Brain microvascular endothelial cell (primary cell): Measurements from ENCODE around the gene CSTB.

Source experiments
- DNase-seq: peaks from one replicate; pipeline ENCODE4 v3.0.0-alpha.2; 2020
- H3K27ac ChIP-seq: fragments of 250-450 bp; sonication (Bioruptor Pico); 2 replicates; pipeline ENCODE4 v1.5.1; 2020; ENCODE audit warnings: mild to moderate bottlenecking, moderate library complexity
- H3K27me3 ChIP-seq: fragments of 250-450 bp; sonication (Bioruptor Pico); replicated peaks from 2 replicates; pipeline ENCODE4 v1.5.1; 2020; ENCODE audit warnings: mild to moderate bottlenecking
- H3K36me3 ChIP-seq: fragments of 250-450 bp; sonication (Bioruptor Pico); replicated peaks from 2 replicates; pipeline ENCODE4 v1.5.1; 2020; ENCODE audit warnings: mild to moderate bottlenecking
- H3K4me3 ChIP-seq: 2 replicates; pipeline ENCODE4 v1.5.1; 2011; ENCODE audit warnings: low read depth, mild to moderate bottlenecking, control low read depth, low read length, moderate library complexity
- CTCF ChIP-seq: IDR thresholded peaks from 2 replicates; pipeline ENCODE4 v1.5.1; 2011; ENCODE audit warnings: low read depth, mild to moderate bottlenecking, moderate library complexity, low read length, control low read depth, inconsistent platforms; ENCODE audit errors: missing control alignments
- in situ Hi-C: cut with HindIII; loops from 2 replicates; pipeline ENCODE4 v1.10.0; 2017; ENCODE audit warnings: low sequenced_read_pairs, low pct_ligation_motif_present

Gene CSTB

DNA sequence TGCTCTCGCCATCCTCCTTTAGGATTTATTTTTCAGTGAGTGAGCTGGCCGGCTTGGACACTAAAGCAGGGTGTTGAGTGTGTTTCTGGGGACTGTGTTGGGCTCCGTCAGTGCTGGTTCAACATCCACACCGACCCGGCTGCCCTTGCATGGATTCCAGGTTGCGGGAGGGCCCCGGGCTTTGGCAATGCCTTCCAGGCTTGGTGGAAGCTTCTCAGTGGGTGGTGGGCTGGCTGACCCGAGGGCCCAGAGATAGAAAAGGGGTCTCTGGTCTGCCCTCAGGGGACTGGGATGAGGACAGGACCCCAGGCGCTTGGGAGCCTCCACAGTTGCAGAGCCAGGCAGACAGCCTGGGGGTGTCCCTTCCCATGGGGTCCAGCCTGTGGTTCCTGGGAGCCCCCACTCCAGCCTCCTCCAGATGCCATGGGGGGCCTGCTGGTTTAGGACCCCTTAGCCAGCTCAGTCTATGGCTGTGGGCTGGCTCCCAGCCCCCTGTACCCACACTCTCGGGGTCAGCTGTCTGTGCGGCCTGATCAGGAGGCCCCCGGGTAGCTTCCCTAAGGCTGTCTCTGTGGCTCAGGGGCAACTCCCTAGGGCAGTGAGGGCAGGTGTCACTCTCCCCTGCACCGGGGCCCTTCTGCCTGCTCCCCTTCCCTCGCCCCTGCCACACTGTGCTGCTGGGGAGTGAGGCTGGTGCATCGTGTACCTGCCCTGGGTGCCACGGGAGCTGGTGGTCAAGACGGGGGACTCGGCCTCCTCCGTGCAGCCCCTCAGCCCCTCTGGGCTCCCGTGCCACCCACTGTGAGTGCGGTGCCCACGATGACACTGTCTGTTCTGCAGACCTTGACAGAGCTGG lies 40.6 kb downstream of the CSTB start:
- Histone ChIP-seq H3K27me3 (no peaks in the 10 kb centered on the region), H3K4me3 (no peak overlapping the region), H3K36me3 (peaks cover 25% of the 10 kb centered on the region), H3K27ac (no peak overlapping the region)
- no peak for TF ChIP-seq CTCF
- in situ Hi-C loops = no loop called here
- no peak for DNase-seq

- H3K27ac ChIP-seq = no peak overlapping the region
- no peaks in the 10 kb centered on the region for H3K27me3 ChIP-seq
- H3K4me3 ChIP-seq = no peak overlapping the region
- in situ Hi-C loops = no loop called here
- no peak for TF ChIP-seq CTCF
- no peak for DNase-seq
- H3K36me3 ChIP-seq = peaks cover 25% of the 10 kb centered on the region
These were observed 41.2 kb downstream of the CSTB start for GRCh38 chr21:43734928-43735229.

GRCh38 chr21:43734131-43734927 lies 41.8 kb downstream of the CSTB start:
- DNase-seq = no peak
- H3K4me3 ChIP-seq = no peak overlapping the region

GRCh38 chr21:43733529-43734071 lies 42.5 kb downstream of the CSTB start:
- Histone ChIP-seq H3K27ac (no peak overlapping the region), H3K27me3 (no peaks in the 10 kb centered on the region), H3K36me3 (peaks cover 18% of the 10 kb centered on the region), H3K4me3 (no peak overlapping the region)
- no peak for TF ChIP-seq CTCF
- in situ Hi-C loops = no loop called here
- DNase-seq = no peak

More at GRCh38 chr21:43734131-43734927, 41.8 kb downstream of the CSTB start:
- TF ChIP-seq CTCF = no peak
- H3K27me3 ChIP-seq = no peaks in the 10 kb centered on the region
- H3K27ac ChIP-seq = no peak overlapping the region
- in situ Hi-C loops = no loop called here
- H3K36me3 ChIP-seq = peaks cover 23% of the 10 kb centered on the region

DNA sequence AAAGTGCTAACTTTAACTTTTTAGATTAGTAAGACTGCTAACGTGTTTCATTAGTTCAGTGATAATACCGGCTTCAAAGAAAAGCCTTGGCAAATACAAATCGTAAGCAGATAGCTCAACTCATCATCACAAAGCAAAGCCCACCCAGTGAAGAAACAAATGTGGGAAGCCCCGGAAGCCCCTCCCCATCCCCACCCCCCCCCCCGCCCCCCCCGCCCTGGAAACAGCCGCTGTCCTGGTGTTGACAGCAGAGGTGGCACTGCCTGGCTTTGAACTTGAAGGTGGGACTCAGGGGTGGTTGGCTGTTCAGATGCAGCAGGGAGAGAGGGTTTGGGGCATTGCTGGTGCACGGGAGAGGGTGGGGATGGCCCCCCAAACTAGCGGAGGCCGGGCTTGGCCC lies 43.0 kb downstream of the CSTB start:
- TF ChIP-seq CTCF = no peak

More for the DNA sequence above, 43.0 kb downstream of the CSTB start:
- in situ Hi-C loops = no loop called here
- peaks cover 14% of the 10 kb centered on the region for H3K36me3 ChIP-seq
- no peaks in the 10 kb centered on the region for H3K27me3 ChIP-seq
- no peak overlapping the region for H3K27ac ChIP-seq
- no peak overlapping the region for H3K4me3 ChIP-seq
- DNase-seq = no peak
